Measurements from ENCODE around the gene BRAF. TPM values are rescaled to one million over a fixed set of nuclear protein-coding genes. Genes with fewer than 3 reads are reported as not detected.
A peak's percentile ranks its signal among the peaks of the same experiment; 100 is the strongest.

BRAF gene
- total and polyA plus RNA-seq, 2 of the 8 experiments (the other 6 are each of a cell fraction or from before 2014, with no cell fraction given), result 11.4 to 32.6 TPM

DNA sequence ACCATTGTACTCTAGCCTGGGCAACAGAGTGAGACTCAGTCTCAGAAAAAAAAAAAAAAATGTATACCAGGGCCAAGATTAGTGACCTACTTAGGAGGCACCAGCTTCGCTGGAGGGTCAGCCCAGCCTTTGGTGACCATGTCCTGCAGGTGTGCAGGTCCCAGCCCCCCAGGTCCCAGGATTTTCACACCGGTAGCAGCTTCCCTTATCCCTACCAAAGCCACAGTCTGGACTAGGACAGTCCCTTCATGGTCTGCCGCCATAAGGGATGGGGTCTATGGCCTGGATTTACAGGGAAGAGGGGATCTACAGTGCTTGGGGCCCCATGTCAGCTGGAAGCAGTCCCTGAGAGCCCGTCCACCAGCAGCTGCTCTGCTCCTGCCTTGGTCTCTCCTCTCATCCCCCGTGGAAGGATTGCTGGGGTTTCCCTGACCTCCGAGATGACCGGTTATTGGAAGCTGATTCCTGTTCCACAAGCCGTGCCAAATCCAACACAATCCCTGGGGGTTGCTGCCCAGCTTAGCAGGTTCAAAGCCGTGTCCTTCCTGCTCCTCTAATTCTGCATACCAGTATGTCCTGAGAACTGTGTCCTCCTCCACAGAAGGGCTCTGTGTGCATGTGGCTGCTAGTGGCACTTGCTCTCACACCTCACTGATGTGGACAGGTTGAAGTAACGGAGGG lies 239.2 kb downstream of the BRAF start:
- no peaks in the 10 kb centered on the region for H3K27me3 ChIP-seq (replicated peaks in 1 of 4; ENCODE audit: control insufficient read depth in 3 of 4, extremely low read depth in 1 of 4, insufficient read depth in 3 of 4, low read length in 3 of 4)
- H3K23ac ChIP-seq (ENCODE audit: insufficient read length), result no peak overlapping the region
- no peak overlapping the region for H2BK20ac ChIP-seq (ENCODE audit: low read length)
- no peak overlapping the region for H2BK5ac ChIP-seq (ENCODE audit: low read depth, low read length)
- H2BK120ac ChIP-seq (replicated peaks; ENCODE audit: low read depth, low read length), result no peak overlapping the region
- no peaks in the 10 kb centered on the region for H4K20me1 ChIP-seq (replicated peaks in 1 of 2; ENCODE audit: control insufficient read depth in 1 of 2, insufficient read depth in 2 of 2, low read length in 2 of 2)
- H3K4me1 ChIP-seq (replicated peaks in 1 of 4; ENCODE audit: control insufficient read depth in 3 of 4, insufficient read depth in 4 of 4, low read length in 3 of 4), result 0 out of 7 replicates have a peak, but pooled peaks cover 0 to 2% (median 0%) of the 10 kb centered on the region in 4 experiments
- no peaks in the 10 kb centered on the region for H3K9me3 ChIP-seq (ENCODE audit: insufficient read depth in 2 of 2, low read depth in 1 of 2, low read length in 1 of 2)
- H3K4me2 ChIP-seq (ENCODE audit: insufficient read depth in 1 of 2, low read depth in 2 of 2, low read length in 2 of 2), result no peak overlapping the region
- H4K8ac ChIP-seq (ENCODE audit: extremely low read depth, insufficient read depth, low read length), result peak overlapping the region; percentile 76; the same call in 1 of the 2 replicates
- H2AK5ac ChIP-seq (ENCODE audit: low read depth, low read length), result no peak overlapping the region
- no peak overlapping the region for H3K18ac ChIP-seq (ENCODE audit: extremely low read depth, low read length)
- no peak overlapping the region for H3K4me3 ChIP-seq (ENCODE audit: extremely low read depth in 1 of 4, insufficient read depth in 2 of 4, low read depth in 3 of 4, low read length in 4 of 4)
- TF ChIP-seq YY1 (IDR thresholded peaks at IDR 0.05; ENCODE audit: low read depth, low read length), result no peak
- TF ChIP-seq TAF7 (optimal IDR thresholded peaks at IDR 0.05; ENCODE audit: borderline replicate concordance, low read depth, low read length), result no peak
- no peak for TF ChIP-seq TAF1 (IDR thresholded peaks at IDR 0.05; ENCODE audit: low read depth, low read length)
- TF ChIP-seq POU5F1 (IDR thresholded peaks at IDR 0.05; ENCODE audit: low read depth, low read length), result no peak
- no peak for TF ChIP-seq CBX8 (IDR thresholded peaks at IDR 0.05; ENCODE audit: borderline replicate concordance, low read depth, low read length)
- TF ChIP-seq RFX5 (IDR thresholded peaks at IDR 0.05; ENCODE audit: borderline replicate concordance, low read depth, low read length), result no peak
- TF ChIP-seq SP4 (IDR thresholded peaks at IDR 0.05; ENCODE audit: low read length), result no peak
- no peak for TF ChIP-seq NANOG (IDR thresholded peaks at IDR 0.05; ENCODE audit: insufficient read depth, low read depth, low read length, poor library complexity, severe bottlenecking)
- TF ChIP-seq CREB1 (IDR thresholded peaks at IDR 0.05), result no peak
- TF ChIP-seq RAD21 (IDR thresholded peaks at IDR 0.05 in 1 of 2, conservative IDR thresholded peaks at IDR 0.05 in 1 of 2; ENCODE audit: low read depth in 2 of 2, low read length in 2 of 2), result no peak
- no peak for TF ChIP-seq NRF1 (IDR thresholded peaks at IDR 0.05; ENCODE audit: low read depth, low read length)
- ChIA-PET CTCF (ENCODE audit: partially characterized antibody) (interaction anchor here (0.6 to 5.5 kb wide), 12 partner anchors 10 to 298 kb away, joined by 3 to 38 read pairs (median 4); partner anchors contain the start of gene NDUFB2), POLR2A (ENCODE audit: partially characterized antibody) (interaction anchor here (0.7 kb wide), 1 partner anchor 325 kb away, joined by 3 read pairs; no protein-coding TSS in a partner anchor)
- 90% methylated on average over 10 of the region's 10 CpGs; no CpG with 5 or more reads in 1 of the 2 experiments for WGBS, 2 experiments (ENCODE audit: extremely low coverage in 1 of 2, insufficient coverage in 1 of 2, insufficient read length in 1 of 2, insufficient replicate concordance in 2 of 2, low coverage in 1 of 2, low lambda C conversion rate in 2 of 2, missing lambda C conversion rate in 1 of 2)
- H3K79me2 ChIP-seq (ENCODE audit: control insufficient read depth in 1 of 2, insufficient read depth in 2 of 2, low read length in 2 of 2), result no peaks in the 10 kb centered on the region
- H2BK15ac ChIP-seq (ENCODE audit: low read length), result no peak overlapping the region
- H3K9ac ChIP-seq (replicated peaks in 1 of 4; ENCODE audit: extremely low read depth in 1 of 4, low read depth in 3 of 4, low read length in 3 of 4), result no peak overlapping the region
- FAIRE-seq (no peak), DNase-seq (ENCODE audit: low read depth in 1 of 2, low spot score in 2 of 2) (no peak)
- no peaks in the 10 kb centered on the region for H3K23me2 ChIP-seq (ENCODE audit: low read depth, low read length)
- H3K36me3 ChIP-seq (ENCODE audit: control insufficient read depth in 2 of 4, insufficient read depth in 4 of 4, low read length in 3 of 4), result no peaks in the 10 kb centered on the region; a peak in 1 of 8 replicates
- H3K14ac ChIP-seq (ENCODE audit: insufficient read length), result no peak overlapping the region
- no peak overlapping the region for H3K27ac ChIP-seq (ENCODE audit: low read depth, low read length)
- H4K91ac ChIP-seq (replicated peaks; ENCODE audit: insufficient read length, low read length), result no peak overlapping the region
- H4K5ac ChIP-seq (ENCODE audit: insufficient read length, low read depth, low read length), result no peak overlapping the region
- H2AFZ ChIP-seq (ENCODE audit: low read length), result no peak overlapping the region
- H3K56ac ChIP-seq (replicated peaks; ENCODE audit: insufficient read length, low read depth, low read length), result no peak overlapping the region
- H2BK12ac ChIP-seq (ENCODE audit: low read depth, low read length), result no peak overlapping the region
- no peak overlapping the region for H3K4ac ChIP-seq (replicated peaks; ENCODE audit: insufficient read length, low read depth, low read length)
- H3K79me1 ChIP-seq (ENCODE audit: low read depth, low read length), result no peaks in the 10 kb centered on the region
